OCI-LY3 (cell line): Measurements from ENCODE around the gene SIT1.

Experiments
- EZH2phosphoT487 ChIP-seq: fragments of 200-600 bp; shearing (Covaris generic); IDR thresholded peaks from 2 replicates; pipeline ENCODE4 v1.6.1; 2018; ENCODE audit warnings: antibody characterized with exemption, mixed run types, low read depth
- TF ChIP-seq, protein P1 (sequence below): fragments of 200-600, 300-600 bp; sonication (generic); IDR thresholded peaks from 2 replicates; pipeline ENCODE4 v1.5.1; 2014; ENCODE audit warnings: antibody characterized with exemption, low read length, low read depth

- TF ChIP-seq, protein P1, sequence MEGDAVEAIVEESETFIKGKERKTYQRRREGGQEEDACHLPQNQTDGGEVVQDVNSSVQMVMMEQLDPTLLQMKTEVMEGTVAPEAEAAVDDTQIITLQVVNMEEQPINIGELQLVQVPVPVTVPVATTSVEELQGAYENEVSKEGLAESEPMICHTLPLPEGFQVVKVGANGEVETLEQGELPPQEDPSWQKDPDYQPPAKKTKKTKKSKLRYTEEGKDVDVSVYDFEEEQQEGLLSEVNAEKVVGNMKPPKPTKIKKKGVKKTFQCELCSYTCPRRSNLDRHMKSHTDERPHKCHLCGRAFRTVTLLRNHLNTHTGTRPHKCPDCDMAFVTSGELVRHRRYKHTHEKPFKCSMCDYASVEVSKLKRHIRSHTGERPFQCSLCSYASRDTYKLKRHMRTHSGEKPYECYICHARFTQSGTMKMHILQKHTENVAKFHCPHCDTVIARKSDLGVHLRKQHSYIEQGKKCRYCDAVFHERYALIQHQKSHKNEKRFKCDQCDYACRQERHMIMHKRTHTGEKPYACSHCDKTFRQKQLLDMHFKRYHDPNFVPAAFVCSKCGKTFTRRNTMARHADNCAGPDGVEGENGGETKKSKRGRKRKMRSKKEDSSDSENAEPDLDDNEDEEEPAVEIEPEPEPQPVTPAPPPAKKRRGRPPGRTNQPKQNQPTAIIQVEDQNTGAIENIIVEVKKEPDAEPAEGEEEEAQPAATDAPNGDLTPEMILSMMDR = no peak
- TF ChIP-seq EZH2phosphoT487 = no peak
Observed at GRCh38 chr9:35650341-35651158, at the start of gene SIT1.
